ENCODE measurements around the gene ZNF616. TPM values are rescaled to one million over a fixed set of nuclear protein-coding genes. Genes with fewer than 3 reads are reported as not detected.

Gene ZNF616
- total and polyA plus RNA-seq, 2 of the 8 experiments (the other 6 are each of a cell fraction or from before 2014, with no cell fraction given), result 5.7 to 40.5 TPM

- FAIRE-seq (no peak), DNase-seq (ENCODE audit: low read depth in 1 of 2, low spot score in 2 of 2) (peak; percentile 25 to 92)
- Histone ChIP-seq H2BK20ac (ENCODE audit: low read length) (no peak overlapping the region; the same call in 1 of the 2 replicates), H3K4me3 (ENCODE audit: extremely low read depth in 1 of 4, insufficient read depth in 2 of 4, low read depth in 3 of 4, low read length in 4 of 4) (peak overlapping the region; percentile 30 to 87 (median 52); a peak in 7 of 8 replicates), H2BK5ac (ENCODE audit: low read depth, low read length) (peak overlapping the region; percentile 61), H2BK15ac (ENCODE audit: low read length) (0 out of 2 replicates have a peak overlapping the region, but pooled peaks have one; percentile 61), H4K8ac (ENCODE audit: extremely low read depth, insufficient read depth, low read length) (peak overlapping the region; percentile 41; the same call in 1 of the 2 replicates), H3K14ac (ENCODE audit: insufficient read length) (peak overlapping the region; percentile 1), H2AFZ (ENCODE audit: low read length) (no peak overlapping the region), H4K20me1 (replicated peaks in 1 of 2; ENCODE audit: control insufficient read depth in 1 of 2, insufficient read depth in 2 of 2, low read length in 2 of 2) (peaks cover under 1 to 1% of the 10 kb centered on the region in 2 experiments), H2AK5ac (ENCODE audit: low read depth, low read length) (no peak overlapping the region), H3K18ac (ENCODE audit: extremely low read depth, low read length) (peak overlapping the region; percentile 78; the same call in 1 of the 2 replicates), H3K27me3 (replicated peaks in 1 of 4; ENCODE audit: control insufficient read depth in 3 of 4, extremely low read depth in 1 of 4, insufficient read depth in 3 of 4, low read length in 3 of 4) (no peaks in the 10 kb centered on the region), H3K4me1 (replicated peaks in 1 of 4; ENCODE audit: control insufficient read depth in 3 of 4, insufficient read depth in 4 of 4, low read length in 3 of 4) (peaks cover 3 to 8% (median 5%) of the 10 kb centered on the region in 4 experiments), H3K9me3 (ENCODE audit: insufficient read depth in 2 of 2, low read depth in 1 of 2, low read length in 1 of 2) (no peaks in the 10 kb centered on the region), H3K9ac (replicated peaks in 1 of 4; ENCODE audit: extremely low read depth in 1 of 4, low read depth in 3 of 4, low read length in 3 of 4) (peak overlapping the region in 3 of 4 experiments; percentile 18 to 58 (median 51); a peak in 4 of 7 replicates), H4K91ac (replicated peaks; ENCODE audit: insufficient read length, low read length) (peak overlapping the region; percentile 84), H3K36me3 (ENCODE audit: control insufficient read depth in 2 of 4, insufficient read depth in 4 of 4, low read length in 3 of 4) (peaks cover 0 to 7% (median 5%) of the 10 kb centered on the region in 4 experiments; a peak in 4 of 8 replicates), H2BK12ac (ENCODE audit: low read depth, low read length) (0 out of 2 replicates have a peak overlapping the region, but pooled peaks have one; percentile 4), H3K23me2 (ENCODE audit: low read depth, low read length) (peaks cover 15% of the 10 kb centered on the region), H2BK120ac (replicated peaks; ENCODE audit: low read depth, low read length) (peak overlapping the region; percentile 82), H3K27ac (ENCODE audit: low read depth, low read length) (peak overlapping the region; percentile 39; the same call in 1 of the 2 replicates), H3K23ac (ENCODE audit: insufficient read length) (no peak overlapping the region), H3K4ac (replicated peaks; ENCODE audit: insufficient read length, low read depth, low read length) (peak overlapping the region; percentile 66), H3K79me1 (ENCODE audit: low read depth, low read length) (peaks cover 6% of the 10 kb centered on the region), H4K5ac (ENCODE audit: insufficient read length, low read depth, low read length) (peak overlapping the region; percentile 63), H3K79me2 (ENCODE audit: control insufficient read depth in 1 of 2, insufficient read depth in 2 of 2, low read length in 2 of 2) (peaks cover 20 to 38% of the 10 kb centered on the region in 2 experiments), H3K56ac (replicated peaks; ENCODE audit: insufficient read length, low read depth, low read length) (peak overlapping the region; percentile 37), H3K4me2 (ENCODE audit: insufficient read depth in 1 of 2, low read depth in 2 of 2, low read length in 2 of 2) (peak overlapping the region; percentile 60 to 89)
- ChIA-PET POLR2A (ENCODE audit: partially characterized antibody) (interaction anchor here (0.7 to 2.4 kb wide), 20 partner anchors 9 to 286 kb away, joined by 3 to 25 read pairs (median 4); partner anchors contain the start of genes ZNF432, ZNF614, ZNF616 and ZNF836), CTCF (ENCODE audit: partially characterized antibody) (interaction anchor here (0.6 to 3.9 kb wide), 5 partner anchors 10 to 286 kb away, joined by 3 to 11 read pairs (median 7); partner anchors contain the start of gene ZNF616)
- whole genome bisulfite sequencing, 2 experiments (ENCODE audit: extremely low coverage in 1 of 2, insufficient coverage in 1 of 2, insufficient read length in 1 of 2, insufficient replicate concordance in 2 of 2, low coverage in 1 of 2, low lambda C conversion rate in 2 of 2, missing lambda C conversion rate in 1 of 2), result 5% methylated on average over 24 of the region's 32 CpGs; no CpG with 5 or more reads in 1 of the 2 experiments
- no peak for TF ChIP-seq JUN (IDR thresholded peaks at IDR 0.05; ENCODE audit: low read depth, low read length)
- no peak for TF ChIP-seq SAP30 (IDR thresholded peaks at IDR 0.05; ENCODE audit: insufficient read depth, insufficient replicate concordance, low read length)
- no peak for TF ChIP-seq SUZ12 (IDR thresholded peaks at IDR 0.05; ENCODE audit: low read length)
- TF ChIP-seq SIX5 (IDR thresholded peaks at IDR 0.05; ENCODE audit: low read depth, low read length), result no peak
- TF ChIP-seq E2F6 (IDR thresholded peaks at IDR 0.05), result no peak
- TF ChIP-seq EZH2 (IDR thresholded peaks at IDR 0.05; ENCODE audit: low read depth, low read length, severe bottlenecking), result no peak
- TF ChIP-seq TAF7 (optimal IDR thresholded peaks at IDR 0.05; ENCODE audit: borderline replicate concordance, low read depth, low read length), result no peak
- TF ChIP-seq RFX5 (IDR thresholded peaks at IDR 0.05; ENCODE audit: borderline replicate concordance, low read depth, low read length), result no peak
- TF ChIP-seq PHF8 (conservative IDR thresholded peaks at IDR 0.05; ENCODE audit: low read depth, low read length), result peak; percentile 29
These were observed 49.3 kb upstream of the ZNF616 start for GRCh38 chr19:52188822-52189734.

All from H1 (cell line).